ENCODE results near the gene GRPEL2.
"Not testable (repeated sequence)": the region's sequence is repeated elsewhere in the genome, so short reads cannot be mapped to it uniquely, and the experiment has no call there.

GRPEL2 gene

DNA sequence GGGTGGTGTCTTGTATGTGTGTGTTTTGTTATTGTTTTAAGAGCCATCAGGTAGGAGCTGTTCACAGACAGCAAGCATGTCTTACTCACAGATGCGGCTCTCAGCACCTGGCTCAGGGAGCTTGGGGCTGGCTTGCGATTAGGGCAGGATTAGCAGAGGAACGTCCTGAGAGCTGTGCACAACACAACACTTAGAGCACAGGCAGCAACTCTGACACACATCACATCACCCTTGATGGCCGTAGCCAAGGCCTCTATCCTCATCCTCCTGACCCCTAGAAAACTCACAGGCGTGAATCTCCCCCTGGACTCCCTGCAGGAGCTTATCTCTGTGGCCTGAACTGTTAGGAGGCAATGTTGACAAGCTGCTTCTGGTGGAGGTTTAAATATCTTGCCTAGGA lies 40.9 kb downstream of the GRPEL2 start:
- no peak for DNase-seq
- intact Hi-C loops (cut with DNase I) = no loop called here

DNA sequence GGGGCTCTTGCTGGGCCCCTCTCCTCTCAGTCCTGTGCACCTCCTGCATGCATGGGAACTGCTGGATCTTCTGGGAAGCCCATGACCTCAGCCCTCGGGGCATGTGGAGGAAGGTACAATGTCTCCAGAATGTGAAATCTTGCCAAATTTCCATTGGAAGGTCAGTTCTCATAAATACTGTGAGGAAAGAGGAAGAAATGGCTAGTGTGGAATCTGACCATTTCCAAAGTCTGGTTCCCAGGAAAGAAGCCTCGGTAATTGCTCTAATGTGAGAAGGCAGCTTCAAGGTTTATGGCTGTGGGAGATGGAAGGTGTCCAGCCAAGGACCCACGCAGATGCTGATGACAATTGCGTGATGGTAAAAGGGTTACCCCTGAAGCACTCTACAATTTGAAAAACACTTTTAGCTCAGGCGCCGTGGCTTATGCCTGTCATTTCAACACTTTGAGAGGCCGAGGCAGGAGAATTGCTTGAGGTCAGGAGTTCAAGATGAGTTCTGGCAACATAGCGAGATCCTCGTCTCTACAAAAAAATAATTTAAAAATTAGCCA lies 41.9 kb downstream of the GRPEL2 start:
- intact Hi-C loops (cut with DNase I) = no loop called here
- DNase-seq = no peak

DNA sequence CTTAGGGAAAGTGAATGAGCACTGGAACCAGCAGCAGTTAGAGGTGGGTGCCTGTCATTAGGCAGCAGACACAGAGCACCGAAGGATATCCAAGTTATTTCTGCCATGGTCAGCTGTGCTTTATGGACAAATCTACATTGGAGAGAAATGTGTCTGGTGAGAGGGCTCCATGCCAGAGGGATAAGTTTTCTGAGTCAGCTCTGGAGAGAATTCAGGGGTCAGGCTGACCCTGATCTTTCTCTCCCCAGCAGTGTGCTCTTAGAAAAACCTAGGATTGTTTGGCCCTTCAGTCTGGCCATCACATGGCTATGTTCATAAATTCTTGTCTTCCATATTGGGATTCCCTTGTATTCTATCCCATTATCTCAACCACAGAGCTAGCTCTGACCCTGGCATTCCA lies 42.7 kb downstream of the GRPEL2 start:
- DNase-seq = no peak
- intact Hi-C loops (cut with DNase I) = no loop called here

DNA sequence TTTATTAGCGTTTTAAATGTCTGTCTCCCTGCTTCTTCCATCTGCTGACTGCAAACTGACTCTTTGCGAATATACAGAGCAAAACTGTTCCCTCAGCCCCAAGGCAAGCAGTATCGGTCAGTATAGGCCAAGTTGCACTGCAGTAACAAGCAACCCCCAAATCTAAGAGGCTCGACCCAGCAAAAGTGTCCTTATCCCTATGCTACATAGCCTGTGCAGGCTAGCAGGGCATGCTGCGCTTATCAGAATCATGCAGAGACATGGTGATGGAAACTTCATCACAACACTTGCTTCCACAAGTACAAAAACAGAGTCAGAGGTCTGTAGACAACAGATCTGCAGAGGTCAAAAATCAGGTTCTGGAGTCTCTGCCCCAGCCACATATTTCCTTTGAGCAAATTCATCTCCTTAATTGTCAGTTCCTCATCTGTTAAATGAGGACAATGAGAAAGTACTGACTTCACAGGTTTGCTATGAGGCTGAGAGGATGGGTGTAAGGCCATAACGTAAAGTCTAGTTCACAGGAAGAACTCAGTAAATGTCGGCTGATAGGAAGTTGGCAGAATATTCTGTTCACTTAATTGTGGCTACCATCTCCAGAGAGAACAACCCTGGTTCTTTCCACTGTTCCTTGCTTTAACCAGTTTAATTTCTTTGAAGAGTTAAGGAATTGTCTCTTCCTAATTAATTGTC lies 43.3 kb downstream of the GRPEL2 start:
- intact Hi-C loops (cut with DNase I) = no loop called here
- no peak for DNase-seq

DNA sequence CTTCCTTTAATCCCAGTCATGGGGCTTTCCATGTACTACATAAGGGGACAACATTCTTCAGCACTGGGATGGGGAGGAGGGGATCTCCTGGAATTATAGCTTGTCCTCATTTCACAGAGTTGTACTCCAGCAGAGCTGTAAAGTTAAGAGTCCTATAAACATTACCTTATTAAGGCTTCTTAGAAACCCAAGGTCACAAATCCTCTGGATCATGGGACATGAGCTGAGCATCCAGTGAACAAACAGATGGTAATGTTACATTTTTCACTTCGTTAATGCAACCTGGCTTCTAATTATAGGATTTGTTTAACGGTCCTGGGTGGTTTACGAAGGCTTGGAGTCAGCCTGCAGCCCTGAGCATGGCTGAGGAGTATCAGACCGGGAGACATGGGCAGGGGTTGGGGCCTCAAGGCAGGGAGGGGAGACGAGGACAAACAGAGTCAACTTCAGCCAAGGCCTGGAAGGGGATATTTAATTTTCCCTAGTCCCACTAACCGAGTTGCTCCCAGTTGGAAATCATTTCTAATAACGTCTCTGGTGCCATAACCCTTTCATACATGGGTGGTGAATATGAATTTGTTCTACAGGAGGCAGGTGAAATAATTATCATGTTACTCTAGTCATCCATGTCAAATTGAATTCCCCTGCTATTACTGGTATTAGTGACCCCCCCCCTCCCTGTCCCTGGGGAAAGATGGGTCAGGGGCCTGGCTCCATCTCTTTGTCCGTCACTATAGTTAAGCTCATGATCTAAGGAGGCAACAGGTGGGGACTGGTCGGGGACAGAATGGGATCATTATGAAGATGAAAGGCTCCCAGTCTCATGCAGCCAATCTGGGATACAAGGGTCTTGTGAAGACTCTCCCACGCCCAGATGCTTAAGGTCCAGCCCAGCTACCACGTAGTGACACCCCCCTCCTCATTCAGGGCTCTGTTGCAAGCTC lies 44.5 kb downstream of the GRPEL2 start:
- no peak for DNase-seq
- intact Hi-C loops (cut with DNase I) = no loop called here

DNA sequence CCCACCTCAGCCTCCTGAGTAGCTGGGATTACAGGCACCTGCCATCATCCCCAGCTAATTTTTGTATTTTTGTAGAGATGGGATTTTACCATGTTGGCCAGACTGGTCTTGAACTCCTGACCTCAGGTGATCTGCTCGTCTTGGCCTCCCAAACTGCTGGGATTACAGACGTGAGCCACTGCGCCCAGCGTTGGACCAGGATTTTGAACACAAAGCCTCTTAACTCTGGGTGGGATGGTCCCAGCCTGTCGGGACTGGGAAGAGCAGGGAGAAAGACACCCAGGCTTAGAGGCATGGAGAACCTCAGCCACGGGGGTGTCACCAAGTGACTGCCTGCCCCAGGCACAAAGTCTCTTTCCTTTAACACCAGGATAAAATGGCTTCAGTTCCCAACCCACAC lies 45.8 kb downstream of the GRPEL2 start:
- intact Hi-C loops (cut with DNase I); DNase-seq: not testable (repeated sequence)

DNA sequence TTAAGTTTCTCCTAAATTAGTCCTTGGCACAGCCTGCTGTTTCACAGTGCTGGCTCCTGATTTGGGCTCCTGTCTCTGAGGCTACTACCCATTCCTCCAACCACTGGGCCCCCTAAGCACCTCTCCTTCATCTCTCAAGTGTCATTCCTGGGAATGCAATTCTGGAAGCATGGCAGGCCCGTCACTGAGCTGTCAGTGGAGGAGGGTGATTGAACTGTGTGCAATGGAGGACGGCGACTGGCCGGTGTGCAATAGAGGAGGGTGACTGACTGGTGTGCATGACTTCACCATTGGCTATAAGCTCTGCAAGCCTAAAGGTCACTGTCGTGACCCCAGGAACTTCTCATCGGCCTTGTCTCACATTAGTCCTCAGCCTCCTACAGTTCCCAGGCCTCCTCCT lies 46.2 kb downstream of the GRPEL2 start:
- DNase-seq = no peak
- intact Hi-C loops (cut with DNase I) = no loop called here

DNA sequence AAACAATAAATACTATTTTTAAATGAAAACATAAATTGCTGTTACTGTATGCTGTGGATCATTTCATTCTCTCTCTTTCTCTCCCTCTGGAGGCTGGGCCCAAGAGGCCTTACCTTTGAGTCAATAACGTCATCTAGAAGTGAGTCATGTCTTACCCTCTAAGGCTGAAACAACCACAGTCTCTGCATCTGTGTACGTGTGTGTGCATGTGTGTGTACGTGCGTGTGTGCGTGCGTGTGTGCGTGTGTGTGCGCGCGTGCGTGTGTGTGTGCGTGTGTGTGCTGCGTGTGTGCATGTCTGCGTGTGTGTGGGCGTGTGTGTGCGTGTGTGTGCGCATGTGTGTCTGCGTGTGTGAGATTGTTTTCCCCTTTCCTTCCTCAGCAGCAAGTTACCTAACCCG lies 47.4 kb downstream of the GRPEL2 start:
- DNase-seq = no peak
- intact Hi-C loops (cut with DNase I) = no loop called here

DNA sequence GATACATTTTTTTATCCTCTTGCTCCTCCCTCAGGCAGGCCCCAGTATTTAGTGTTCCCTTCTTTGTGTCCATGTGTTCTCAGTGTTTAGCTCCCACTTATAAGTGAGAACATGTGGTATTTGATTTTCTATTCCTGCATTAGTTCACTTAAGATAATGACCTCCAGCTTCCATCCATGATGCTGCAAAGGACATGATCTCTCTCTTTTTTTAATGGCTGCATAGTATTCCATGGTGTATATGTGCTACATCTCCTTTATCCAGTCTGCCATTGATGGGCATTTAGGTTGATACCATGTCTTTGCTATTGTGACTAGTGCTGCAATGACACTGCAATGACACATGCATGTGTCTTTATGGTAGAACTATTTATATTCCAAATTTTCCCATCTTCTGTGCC lies 49.7 kb downstream of the GRPEL2 start:
- intact Hi-C loops (cut with DNase I); DNase-seq: not testable (repeated sequence)

DNA sequence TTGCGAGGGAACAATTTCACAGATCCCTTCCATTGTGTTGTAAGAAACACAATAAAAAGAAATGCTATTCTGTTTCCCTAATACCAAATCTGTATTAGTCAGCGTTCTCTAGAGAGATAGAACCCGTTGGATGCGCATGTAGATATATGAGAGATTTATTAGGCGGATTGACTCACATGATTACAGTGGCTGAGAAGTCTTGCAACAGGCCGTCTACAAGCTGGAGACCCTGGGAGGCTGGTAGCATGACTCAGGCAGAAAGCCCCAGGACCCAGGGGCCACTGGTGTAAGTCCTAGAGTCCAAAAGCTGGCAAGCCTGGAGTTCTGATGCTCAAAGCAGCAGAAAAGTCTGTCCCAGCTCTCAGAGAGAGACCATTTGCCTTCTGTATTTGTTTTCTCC lies 52.2 kb downstream of the GRPEL2 start:
- no peak for DNase-seq

DNA sequence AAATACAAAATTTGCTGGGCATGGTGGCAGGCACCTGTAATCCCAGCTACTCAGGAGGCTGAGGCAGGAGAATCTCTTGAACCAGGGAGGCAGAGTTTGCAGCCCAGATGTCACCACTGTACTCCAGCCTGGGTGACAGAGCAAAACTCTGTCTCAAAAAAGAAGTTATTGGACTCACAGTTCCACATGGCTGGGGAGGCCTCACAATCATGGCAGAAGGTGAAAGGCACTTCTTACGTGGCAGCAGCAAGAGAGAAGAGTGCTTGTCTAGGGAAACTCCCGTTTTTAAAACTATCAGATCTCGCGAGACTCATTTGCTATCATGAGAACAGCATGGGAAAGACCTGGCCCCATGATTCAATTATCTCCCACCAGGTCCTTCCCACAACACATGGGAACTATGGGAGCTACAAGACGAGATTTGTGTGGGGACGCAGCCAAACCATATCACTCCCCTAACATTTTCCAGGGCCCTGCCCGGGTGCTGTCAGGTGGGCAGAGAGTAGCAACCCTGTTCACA lies 53.5 kb downstream of the GRPEL2 start:
- DNase-seq; intact Hi-C loops (cut with DNase I): not testable (repeated sequence)

More for the DNA sequence above, 52.2 kb downstream of the GRPEL2 start:
- intact Hi-C loops (cut with DNase I) = no loop called here

DNA sequence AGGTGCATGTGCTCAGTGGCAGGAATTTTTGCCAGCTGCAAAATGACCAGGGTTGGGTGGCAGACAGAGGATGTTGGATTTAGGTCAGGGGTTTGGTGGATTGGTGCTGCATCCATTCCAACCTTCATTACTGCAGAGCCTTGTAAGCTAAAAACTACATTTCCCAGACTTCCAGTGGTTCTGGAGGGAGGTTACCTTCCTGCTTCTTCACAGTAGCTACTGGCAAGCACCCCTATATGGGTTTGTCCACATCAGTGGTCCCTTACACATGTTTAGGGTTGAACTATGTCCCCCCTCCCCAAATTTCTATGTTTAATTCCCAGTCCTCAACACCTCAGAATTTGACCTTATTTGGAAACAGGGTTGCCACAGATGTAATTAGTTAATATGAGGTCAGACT lies 54.5 kb downstream of the GRPEL2 start:
- intact Hi-C loops (cut with DNase I) = no loop called here
- no peak for DNase-seq

DNA sequence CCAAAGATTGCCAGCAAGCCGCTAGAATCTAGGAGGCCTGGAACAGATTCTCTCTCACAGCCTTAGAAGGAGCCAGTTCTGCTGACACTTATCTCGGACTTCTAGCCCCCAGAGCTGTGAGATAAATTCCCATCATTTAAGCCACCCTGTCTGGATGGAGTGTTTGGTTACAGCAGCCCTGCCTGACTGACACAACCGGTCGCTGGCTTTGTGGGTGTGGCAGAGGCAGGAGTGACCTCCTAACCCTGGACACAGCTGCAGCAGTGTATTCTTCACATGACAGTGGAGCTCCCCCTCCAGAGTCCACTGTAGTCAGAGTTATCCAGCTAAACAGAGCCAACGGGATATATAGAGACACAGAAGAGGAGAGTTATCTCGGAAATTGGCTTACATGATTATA lies 55.0 kb downstream of the GRPEL2 start:
- DNase-seq = no peak
- intact Hi-C loops (cut with DNase I) = no loop called here

DNA sequence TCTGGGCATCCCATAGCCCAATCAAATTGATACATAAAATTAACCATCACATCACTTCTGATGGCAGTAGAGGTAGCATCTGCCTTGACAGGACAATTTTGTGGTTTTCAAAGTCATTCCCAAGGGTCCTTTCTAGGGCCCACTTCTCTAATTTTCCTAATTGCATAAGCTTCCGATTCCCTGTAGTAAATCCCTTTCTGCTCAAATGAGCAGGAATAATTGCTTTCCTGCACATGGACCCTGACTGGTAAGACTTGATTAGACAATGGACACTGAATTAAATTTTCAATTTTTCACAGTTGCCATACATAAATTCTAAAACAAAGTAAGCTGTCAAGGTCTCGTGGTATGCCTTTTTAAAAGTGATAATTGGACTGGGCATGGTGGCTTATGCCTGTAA lies 55.8 kb downstream of the GRPEL2 start:
- no peak for DNase-seq
- intact Hi-C loops (cut with DNase I) = no loop called here

DNA sequence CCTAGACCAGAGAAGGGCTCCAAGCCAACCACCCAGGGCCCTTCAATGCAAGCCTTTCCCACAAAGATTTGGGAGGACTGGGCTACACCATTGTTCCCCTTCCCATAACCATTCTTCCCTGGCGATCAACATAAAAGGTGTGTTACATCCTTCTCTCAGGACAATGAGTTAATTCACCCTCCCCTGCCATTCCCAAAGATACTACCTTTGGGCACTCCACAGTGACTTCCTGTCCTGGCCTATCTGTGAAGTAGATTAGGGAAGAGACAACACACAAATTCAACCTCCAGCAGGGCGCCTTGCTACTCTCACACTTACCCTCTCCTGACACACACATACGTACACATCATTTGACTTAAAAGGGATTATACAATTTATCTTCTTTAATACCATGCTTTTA lies 57.0 kb downstream of the GRPEL2 start:
- DNase-seq = no peak
- intact Hi-C loops (cut with DNase I) = no loop called here

Measured in head of caudate nucleus (tissue), 42 donors.